Astrocyte of the hippocampus (primary cell): Measurements from ENCODE around the gene GRAP2.
"Not testable (repeated sequence)": the region's sequence is repeated elsewhere in the genome, so short reads cannot be mapped to it uniquely, and the experiment has no call there.

Source experiments
- DNase-seq: peaks from one replicate; pipeline ENCODE4 v3.0.0; 2011; ENCODE audit warnings: low read depth, low spot score

The GRAP2 gene

DNA sequence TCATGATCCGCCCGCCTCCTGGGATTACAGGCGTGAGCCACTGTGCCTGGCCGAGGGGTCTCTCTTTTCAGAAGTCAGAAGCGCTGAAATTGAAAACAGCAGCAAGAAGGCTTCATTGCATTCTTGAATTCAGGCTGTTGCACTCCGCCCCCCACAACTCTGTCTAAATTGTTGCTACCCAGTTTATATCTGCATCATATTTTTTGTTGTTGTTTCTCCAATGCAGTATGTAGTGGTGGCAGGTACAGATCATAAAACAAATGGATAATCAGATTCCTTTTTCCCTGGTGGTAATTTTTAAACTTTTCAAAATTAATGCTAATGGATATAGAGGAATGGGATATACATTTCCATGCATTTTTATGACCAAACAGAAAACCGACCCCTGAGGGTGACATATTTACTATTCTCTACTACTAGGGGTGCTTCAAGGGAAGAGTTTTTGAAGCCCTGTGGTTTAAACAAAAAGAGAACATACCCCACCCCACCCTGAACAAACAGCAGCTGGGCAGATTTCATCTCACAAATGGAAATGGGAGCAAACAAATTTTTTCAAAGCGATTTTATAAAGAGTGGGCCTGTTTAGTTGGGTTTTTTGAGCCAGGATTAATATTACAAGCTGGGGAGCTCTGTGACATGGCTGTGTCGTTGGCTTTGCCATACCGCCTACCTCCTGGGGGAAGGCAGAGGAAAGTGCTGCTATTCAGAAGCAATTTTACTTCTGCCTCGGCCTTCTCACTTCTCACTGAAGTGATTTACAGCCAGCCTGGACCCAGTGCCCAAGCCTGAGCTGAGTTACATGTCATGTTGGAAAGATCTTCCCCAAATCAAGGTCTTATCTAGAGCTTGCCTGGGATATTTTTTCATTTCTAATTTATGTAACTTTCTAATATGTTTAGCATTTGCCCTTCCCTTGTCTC lies 43.3 kb downstream of the GRAP2 start:
- no peak for DNase-seq

DNA sequence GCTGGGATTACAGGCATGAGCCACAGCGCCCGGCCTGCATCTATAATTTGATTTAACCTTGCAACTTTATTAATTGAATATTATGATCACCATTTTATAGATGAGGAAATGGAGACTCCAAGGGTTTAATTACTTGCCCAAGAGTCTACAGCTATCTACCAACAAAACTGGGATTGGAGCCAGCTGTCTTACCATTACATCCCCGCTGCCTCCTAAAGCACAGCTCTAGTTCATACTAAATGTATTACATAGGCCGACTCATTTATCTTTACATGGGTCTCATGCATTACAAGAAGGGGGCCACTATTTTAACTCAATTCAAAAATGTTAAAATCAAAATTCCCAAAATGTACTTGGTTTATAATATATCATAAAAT lies 45.2 kb downstream of the GRAP2 start:
- DNase-seq, result no peak

DNA sequence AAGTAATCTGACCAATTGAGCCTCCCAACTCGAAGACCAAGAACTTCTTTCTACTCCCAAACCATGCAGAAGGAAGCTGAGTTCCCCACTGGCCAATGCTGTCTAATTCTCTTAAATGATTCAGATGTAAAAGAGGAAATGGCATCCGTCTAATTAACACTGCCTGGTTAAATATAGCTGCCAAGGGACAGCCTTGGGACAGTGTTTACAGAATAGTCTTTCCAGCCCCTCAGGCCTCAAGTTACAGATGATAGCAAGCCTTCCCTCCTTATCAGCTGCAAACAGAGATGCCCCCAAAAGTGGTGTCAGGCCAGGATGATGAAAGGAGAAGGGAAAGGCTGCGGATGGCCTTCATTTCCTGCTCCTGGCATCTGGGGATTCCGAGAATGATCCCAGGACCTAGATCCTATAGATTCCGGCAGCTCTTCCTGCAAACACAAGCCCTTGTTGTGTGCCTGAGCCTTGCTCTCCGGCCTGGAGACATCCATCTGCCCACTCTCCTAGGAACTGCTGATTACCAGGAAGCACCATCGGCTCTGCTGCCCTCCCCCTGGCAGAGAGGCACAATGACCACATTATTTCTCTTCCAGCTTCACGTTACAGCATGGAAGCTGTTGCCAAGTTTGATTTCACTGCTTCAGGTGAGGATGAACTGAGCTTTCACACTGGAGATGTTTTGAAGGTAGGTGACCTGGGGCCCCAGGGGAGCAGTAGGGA lies 45.8 kb downstream of the GRAP2 start:
- DNase-seq, result no peak

DNA sequence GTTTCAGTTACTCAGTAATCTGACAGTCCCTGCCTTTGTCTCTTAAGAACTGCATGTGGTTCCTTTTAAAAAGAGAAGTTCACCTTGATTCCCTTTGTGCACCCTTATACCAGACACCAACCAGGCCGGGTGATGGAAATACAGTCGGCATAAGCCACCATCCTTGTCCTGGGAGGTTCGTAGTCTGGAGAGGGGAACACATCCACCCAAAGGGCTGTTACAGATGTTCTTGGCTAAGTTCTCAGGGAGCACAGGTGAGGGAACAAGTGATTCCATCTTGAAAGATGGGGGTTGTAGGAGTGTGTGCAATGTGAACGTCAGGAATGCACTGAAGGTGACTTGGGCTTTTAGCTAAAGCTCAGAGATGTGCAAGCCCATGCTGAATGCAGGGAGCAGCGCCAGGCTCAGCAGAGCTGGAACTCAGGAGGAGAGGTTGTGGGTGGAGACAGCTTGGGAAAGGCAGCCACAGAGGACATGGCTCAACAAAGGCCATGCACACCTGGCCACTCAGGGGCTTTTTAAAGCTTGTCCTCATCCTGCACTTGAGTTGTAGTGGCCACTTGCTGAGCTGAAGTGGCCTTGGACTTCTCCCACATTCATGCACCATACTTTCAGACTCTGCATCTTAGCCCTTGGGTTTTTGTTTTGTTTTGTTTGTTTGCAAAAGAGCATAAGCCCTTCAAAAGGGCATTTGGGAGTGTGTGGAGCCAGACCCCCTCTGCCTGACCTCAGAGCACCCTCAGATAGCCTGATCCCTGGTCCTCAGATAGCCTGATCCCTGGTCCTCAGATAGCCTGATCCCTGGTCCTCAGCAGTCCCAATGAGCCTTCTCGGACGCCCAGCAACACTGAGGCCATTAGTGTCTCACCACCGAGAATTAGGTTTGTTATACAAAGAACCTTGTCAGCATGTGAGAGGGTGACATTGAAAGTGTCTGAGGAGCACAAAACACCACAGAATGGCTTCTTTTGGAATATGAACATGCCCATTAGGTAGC lies 46.6 kb downstream of the GRAP2 start:
- no peak for DNase-seq

DNA sequence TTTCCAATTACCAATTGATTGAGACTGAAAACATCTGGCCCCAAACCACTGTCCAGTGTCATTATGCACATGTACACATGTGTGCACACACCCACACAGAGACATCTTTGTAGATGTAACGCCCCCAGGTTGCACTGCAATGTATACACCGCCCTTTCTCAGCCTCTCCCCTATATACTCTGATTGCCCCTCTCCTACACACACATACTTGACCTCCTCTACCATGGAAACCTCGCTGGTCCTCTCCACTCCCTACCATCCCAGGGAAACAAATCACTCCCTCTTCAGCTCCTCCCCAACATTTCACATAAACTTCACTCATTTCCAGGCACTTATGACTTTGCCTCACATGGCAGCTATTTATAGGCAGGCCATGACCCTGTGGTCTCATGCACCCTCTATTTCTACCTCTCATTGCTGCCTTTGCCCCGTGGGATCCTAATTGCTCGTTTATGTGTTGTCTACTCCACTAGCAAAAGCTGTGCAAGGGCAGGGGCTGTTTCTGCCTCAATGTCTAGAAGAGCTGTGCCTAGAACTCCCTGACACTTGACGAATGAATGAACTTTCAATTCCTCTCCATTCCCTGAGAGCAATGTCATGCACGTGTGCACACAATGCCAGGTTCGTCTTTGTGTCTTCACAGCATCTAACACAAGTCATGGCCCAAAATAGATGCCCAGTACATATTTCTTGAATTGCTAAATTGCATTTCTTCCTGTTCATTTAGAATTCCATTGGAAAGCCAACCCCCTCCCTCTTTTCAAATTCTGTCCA lies 49.3 kb downstream of the GRAP2 start:
- DNase-seq, result no peak

DNA sequence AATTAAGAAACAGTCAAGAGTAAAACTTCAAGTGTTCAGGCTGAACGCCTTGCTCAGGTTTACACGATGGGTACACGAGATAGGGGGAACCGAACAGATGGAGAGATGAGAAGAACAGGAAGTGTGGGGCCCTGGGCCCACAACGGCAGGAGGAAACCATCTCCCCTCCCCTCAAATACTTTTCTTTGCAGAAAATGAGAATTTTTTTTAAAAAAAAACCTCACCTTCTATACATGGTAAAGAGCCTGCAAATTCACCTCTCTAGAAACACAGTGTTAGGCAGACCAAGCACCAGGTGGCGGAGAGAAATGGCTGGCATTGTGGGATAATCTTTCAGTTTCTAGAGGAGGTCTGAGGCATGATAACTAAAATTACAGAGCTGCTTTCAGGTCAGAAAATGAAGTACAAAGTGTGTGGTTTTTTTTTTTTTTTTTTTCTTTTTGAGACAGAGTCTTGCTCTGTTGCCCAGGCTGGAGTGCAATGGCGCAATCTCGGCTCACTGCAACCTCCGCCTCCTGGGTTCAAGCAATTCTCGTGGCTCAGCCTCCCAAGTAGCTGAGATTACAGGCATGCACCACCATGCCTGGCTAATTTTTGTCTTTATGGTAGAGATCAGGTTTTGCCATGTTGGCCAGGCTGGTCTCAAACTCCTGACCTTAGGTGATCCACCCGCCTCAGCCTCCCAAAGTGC lies 50.9 kb downstream of the GRAP2 start:
- not testable (repeated sequence) for DNase-seq

DNA sequence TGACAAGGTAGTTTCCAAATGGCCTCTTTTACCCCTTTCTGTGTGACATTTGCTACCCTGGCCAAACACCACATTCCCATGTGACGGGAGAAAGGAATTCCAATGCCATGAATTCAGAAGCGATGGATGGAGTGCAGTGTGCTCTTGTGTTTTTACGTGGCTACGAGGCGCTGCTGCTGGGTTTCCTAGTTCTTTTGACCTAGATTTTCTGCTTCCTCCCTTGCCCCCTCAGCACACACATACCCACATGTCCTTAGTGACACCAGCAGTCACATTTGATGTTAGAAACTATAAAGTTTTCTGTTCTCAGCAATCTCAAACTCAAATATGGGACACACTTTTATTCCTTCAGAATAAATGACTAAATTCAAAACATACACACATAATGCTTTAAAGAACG lies 51.5 kb downstream of the GRAP2 start:
- DNase-seq, result no peak

DNA sequence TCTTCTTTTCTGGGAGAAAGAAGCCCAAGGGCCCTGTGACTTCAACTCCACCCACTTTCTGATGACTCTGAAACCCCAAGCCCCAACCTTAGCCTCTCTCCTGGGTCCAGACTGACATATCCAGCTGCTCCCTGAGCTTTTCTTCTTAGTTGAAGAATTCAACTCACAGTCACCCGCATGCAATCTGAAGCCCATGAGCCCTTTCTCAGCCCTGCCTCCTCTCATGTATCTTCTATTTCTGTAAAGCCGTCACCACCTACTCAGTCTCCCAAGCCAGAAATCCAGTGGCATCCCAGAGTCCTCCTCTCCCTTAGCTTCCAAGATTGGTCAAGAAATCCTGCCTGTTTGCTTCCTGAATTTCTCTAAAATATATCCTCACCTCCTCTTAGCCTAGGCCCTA lies 52.2 kb downstream of the GRAP2 start:
- no peak for DNase-seq

DNA sequence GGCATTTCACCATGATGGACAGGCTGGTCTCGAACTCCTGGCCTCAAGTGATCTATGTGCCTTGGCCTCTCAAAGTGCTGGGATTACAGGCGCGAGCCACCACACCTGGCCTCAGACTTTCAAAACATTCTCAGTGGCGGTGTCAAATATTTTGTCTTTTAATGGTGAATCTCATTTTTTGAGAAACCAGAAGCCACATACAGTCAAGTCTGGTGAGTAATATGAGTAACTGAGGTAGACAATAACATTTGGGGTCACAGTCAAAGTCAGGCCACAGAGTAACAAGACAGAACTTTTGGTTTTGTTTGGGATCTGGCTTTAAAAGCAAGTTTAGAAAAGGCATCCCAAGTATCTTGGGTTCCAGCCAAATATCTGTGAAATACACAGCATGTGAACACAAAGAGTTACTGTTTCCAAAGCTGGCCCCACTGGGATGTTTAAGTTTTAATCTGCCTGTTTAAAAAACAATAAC lies 53.7 kb downstream of the GRAP2 start:
- DNase-seq, result peak; percentile 88

DNA sequence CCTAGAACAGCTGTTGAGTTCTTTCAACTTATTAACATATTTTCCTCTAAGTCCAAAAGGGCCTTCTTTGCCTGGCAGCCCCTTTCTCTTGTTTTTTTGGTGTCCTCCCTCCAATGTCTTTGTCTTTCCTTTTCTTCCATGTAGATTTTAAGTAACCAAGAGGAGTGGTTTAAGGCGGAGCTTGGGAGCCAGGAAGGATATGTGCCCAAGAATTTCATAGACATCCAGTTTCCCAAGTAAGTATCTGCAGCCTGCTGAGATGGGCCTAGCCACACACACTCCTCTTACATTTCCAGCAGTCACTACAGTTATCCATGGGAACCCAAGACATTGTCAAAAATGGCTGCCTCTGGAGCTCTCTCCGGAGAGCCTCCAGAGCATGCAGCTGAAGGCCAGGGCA lies 54.8 kb downstream of the GRAP2 start:
- DNase-seq, result no peak

DNA sequence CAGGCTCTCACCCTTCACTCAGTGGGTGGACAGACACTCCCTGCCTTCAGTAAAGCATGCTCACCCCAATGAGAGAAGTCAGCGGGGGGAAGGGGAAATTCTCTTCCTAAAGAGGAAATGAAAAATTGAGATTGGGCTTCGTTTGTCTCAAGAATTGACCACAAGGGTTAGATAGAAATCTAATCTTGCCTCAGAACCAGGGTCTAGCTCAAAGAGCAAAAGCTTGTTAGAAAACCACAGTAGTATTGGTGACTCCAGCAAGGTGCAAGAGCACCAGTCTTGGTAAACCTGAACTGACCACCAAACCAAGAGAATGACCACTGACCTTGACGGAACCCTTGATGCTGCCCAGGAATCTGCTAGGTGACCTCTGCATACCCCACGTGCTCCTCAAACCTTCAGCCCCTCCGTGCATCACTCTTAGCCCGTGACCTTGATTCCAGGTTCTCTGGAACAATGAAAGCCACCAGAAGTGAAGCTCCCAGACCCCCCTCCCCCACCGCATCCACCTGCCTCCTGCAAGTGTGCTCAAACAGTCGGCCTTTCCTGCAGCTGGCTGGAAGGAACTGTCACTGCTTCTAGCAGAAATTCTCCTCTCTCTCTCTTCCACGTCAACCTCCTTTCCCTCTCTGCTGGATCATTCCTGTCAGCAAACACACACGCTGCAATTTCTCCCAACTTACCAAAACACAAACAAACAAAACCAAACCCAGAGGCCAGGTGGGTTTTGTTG lies 56.2 kb downstream of the GRAP2 start:
- no peak for DNase-seq

DNA sequence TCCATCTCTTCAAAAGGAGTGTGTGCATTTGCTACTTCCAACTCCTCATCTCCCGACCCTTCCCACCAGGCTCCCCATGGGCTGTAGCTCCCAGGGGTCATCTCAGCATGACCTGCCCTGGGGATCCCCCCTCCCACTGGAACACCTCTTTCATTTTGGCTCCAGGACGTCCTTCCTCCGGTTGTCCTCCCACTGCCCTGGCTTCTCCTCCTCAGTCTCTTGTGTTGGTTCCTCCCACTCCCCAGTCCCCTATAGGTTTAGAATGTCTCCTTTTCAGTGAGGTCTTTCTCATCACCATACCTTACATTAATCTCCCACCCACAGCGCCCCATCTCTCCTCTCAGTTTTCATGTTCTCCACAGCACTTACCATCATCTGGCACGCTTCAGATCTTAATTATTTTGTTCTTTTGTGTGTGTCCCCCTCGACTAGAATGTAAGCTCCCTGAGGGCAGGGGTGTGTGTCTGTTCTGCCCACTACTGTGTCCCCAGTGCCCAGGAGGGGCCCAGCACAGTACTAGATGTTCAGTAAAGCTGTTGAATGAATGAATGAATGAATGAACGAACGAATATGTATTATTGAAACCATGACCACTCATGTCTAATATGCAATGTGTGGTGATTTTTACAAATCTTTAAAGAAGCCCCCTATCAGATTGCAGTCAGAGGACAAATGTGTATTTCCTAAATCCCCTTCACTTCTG lies 57.3 kb downstream of the GRAP2 start:
- DNase-seq, result no peak

DNA sequence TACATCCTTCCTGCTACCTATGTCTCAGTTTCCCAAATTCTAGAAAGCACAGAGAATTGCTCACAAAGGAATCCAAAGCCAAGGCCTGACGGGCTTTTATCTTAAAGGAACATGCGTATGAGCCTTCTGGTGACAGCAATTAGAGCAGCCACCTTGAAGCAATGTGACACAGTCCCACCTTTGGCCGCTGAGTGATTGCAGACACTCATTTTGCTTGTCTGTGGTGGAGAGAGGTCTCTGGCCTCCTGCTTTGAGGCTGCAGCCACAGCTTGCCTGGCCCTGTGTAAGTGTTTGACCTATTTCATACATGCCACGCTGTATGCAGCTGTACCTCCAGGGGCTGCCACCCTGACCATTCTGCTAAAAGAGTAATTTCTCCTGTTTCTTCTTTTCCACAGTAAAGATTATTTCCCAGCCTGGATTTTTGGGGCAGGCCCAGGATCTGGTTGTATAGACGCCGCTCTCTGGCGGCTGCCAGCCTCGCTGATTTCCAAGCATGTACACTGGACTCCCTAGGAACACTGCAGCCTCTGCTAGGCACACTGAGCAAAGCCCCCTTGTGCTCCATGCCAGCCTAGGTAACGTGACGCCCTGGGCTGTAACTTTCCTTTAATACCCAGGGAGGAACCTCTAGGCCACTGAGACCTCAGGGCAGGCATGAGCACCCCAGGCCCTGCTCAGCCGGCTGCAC lies 58.2 kb downstream of the GRAP2 start:
- no peak for DNase-seq

DNA sequence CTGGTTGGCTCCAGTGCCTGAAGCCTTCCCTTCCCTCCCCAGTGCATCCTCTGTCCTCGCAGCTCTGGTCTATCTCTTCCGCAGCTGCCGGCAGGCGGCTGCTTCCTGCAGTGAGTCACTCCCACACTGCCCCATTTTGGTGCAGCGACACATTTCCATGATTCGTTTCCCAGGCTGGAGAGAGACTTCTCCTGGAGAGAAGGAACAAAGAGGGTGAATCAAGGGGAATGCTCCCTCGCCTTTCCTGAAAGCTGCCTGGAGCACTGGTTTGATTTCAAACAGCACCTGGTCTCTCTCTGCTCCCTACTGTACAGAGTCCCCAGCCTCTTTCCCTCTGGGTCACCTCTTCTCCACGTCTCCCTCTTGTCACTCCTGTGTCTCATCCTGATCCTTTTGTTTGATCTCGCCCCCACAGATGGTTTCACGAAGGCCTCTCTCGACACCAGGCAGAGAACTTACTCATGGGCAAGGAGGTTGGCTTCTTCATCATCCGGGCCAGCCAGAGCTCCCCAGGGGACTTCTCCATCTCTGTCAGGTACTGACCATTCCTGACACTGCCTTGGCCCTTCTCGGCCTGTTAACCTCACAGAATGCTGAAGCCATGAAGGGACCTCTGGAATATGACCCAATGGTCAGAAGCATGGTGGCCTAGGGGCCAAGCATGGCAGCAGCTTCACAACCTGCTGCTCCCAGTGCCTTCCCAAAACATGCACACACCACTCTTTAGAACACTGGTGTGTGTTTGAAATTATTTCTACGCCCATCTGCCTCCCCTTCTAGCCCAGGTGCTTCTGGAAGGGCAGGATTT lies 59.0 kb downstream of the GRAP2 start, which contains the start of gene TMA7B:
Gene TMA7B, plus strand, starts transcription at position 758 of the 808 bp plus-strand sequence. CDS start 3,978 bp downstream, outside the sequence.
- DNase-seq, result peak; percentile 54

DNA sequence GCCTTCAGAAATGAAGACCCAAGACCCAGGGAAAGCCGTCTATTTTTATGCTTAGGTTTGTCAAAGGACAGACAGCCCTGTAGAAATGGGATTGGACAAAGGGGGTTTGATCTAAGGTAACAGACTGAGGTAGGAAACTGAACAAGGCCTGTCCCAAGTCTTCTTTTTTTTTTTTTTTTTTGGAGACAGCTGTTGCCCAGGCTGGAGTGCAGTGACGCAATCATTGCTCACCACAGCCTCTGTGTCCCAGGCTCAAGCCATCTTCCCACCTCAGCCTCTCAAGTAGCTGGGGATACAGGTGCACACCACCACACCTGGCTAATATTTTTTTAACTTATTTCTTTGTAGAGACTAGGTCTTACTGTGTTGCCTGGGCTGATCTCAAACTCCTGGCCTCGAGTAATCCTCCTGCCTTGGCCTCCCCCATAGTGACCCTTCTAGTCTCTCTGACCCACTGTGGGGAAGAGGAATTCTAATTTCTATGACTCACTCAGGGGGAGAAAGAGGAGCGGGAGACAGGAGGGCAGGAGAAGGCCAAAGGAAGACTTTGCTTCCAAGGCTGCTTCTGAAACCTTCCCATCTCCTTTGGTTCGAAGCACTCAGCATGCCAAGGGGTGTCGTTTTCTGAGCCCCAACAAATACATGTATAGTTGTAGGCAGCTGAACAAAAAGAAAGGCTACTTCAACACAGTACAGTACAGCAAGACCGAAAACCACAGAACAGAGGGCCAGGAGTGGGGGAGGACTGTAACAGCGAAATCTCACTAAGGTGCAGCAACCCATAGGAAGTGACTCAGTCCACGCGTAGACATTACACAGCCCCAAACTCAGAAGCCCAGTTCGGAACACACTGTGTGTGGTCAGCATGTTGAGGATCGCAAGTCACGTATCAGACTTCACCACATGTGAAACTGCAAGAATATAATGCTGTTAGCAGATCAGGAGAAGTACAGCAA lies 60.2 kb downstream of the GRAP2 start:
- DNase-seq, result peak; percentile 78

DNA sequence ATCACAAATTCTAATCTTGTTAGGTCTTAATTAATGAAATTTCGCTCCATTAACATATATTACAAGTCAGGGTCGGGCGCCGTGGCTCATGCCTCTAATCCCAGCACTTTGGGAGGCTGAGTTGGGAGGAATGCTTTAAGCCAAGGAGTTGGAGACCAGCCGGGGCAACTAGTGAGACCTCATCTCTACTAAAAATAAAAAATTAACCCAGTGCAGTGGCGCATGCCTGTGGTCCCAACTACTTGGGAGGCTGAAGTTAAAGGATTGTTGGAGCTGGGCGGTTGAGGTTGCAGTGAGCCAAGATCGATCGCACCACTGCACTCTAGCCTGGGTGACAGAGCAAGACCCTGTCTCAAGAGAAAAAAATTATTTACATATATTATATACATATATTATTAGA lies 61.2 kb downstream of the GRAP2 start:
- DNase-seq, result no peak
